Measurements from ENCODE around the gene ARIH2. TPM values are rescaled to one million over a fixed set of nuclear protein-coding genes. Genes with fewer than 3 reads are reported as not detected.

ARIH2 gene
- total RNA-seq, 4 donors from 2014 or later, result 92.2 to 143 (median 123) TPM

GRCh38 chr3:48928679-48929078, 10.0 kb downstream of the ARIH2 start:
- H3K36me3 ChIP-seq, result peaks cover 0 to 73% of the 10 kb centered on the region in 2 donors
- H3K27ac ChIP-seq, result no peak overlapping the region
- H3K27me3 ChIP-seq, result no peaks in the 10 kb centered on the region
- 60 to 89% methylated on average over 1 of the region's 1 CpG for WGBS, 2 donors (ENCODE audit: low coverage in 1 of 2)
- H3K4me3 ChIP-seq, result no peak overlapping the region
- H3K4me1 ChIP-seq, result peaks cover 0 to 71% (median 16%) of the 10 kb centered on the region in 3 donors
- no peak for ATAC-seq
- no peaks in the 10 kb centered on the region for H3K9me3 ChIP-seq
- TF ChIP-seq CTCF (IDR thresholded peaks at IDR 0.05) (no peak), POLR2AphosphoS5 (IDR thresholded peaks at IDR 0.05) (no peak), EP300 (IDR thresholded peaks at IDR 0.05) (no peak), POLR2A (IDR thresholded peaks at IDR 0.05) (no peak)

- whole genome bisulfite sequencing, 2 donors (ENCODE audit: low coverage in 1 of 2), result 0 to 63% methylated on average over 1 to 3 of the region's 3 CpGs
- H3K4me1 ChIP-seq, result peaks cover 0 to 73% (median 16%) of the 10 kb centered on the region in 3 donors
- no peak for TF ChIP-seq POLR2AphosphoS5 (IDR thresholded peaks at IDR 0.05)
- TF ChIP-seq CTCF (IDR thresholded peaks at IDR 0.05), result no peak
- no peak for TF ChIP-seq EP300 (IDR thresholded peaks at IDR 0.05)
- no peak for TF ChIP-seq POLR2A (IDR thresholded peaks at IDR 0.05)
- H3K27ac ChIP-seq, result no peak overlapping the region
- no peaks in the 10 kb centered on the region for H3K9me3 ChIP-seq
- ATAC-seq, result no peak
- H3K36me3 ChIP-seq, result peaks cover 0 to 71% of the 10 kb centered on the region in 2 donors
- no peaks in the 10 kb centered on the region for H3K27me3 ChIP-seq
- H3K4me3 ChIP-seq, result no peak overlapping the region
Observed at GRCh38 chr3:48929358-48930035, 10.9 kb downstream of the ARIH2 start.

GRCh38 chr3:48930590-48930989, 11.9 kb downstream of the ARIH2 start:
- H3K27ac ChIP-seq, result no peak overlapping the region
- ATAC-seq, result no peak
- H3K9me3 ChIP-seq, result no peaks in the 10 kb centered on the region
- peaks cover 0 to 68% of the 10 kb centered on the region in 2 donors for H3K36me3 ChIP-seq
- H3K4me1 ChIP-seq, result peaks cover 0 to 84% (median 16%) of the 10 kb centered on the region in 3 donors
- no peaks in the 10 kb centered on the region for H3K27me3 ChIP-seq
- H3K4me3 ChIP-seq, result no peak overlapping the region
- 76 to 83% methylated on average over 3 of the region's 3 CpGs for WGBS, 2 donors (ENCODE audit: low coverage in 1 of 2)
- TF ChIP-seq POLR2A (IDR thresholded peaks at IDR 0.05) (no peak), POLR2AphosphoS5 (IDR thresholded peaks at IDR 0.05) (no peak), CTCF (IDR thresholded peaks at IDR 0.05) (no peak), EP300 (IDR thresholded peaks at IDR 0.05) (no peak)

DNA sequence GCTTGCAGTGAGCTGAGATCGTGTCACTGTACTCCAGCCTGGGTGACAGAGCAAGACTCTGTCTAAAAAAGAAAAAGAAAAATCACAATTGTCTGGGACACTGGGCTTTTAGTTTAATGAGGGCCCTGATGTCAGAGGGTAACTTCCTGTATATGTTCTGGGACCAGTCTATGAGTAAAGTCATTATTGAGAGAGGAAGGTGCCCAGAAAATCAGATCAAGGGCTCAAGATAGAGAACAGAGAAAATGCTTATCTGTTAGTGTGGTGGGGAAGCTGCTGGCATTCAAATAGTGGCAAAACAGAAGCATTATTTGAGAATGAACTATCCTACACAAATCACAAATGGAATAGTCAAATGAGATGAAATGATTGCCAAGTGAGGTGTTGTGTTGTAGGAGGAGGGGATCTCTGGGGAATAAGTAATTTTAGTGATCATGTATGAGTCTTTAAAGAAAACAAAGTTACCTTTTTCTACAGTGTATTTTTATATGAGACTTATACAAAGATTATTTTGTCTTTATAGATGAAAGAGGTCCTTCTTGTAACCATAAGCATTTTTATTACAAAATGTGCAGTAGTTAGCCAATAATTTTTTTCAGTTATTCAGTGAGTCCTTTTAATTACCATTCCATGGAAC, 13.4 kb downstream of the ARIH2 start:
- peaks cover 0 to 73% (median 12%) of the 10 kb centered on the region in 3 donors for H3K4me1 ChIP-seq
- H3K27ac ChIP-seq, result no peak overlapping the region
- peaks cover 0 to 54% of the 10 kb centered on the region in 2 donors for H3K36me3 ChIP-seq
- no peak for TF ChIP-seq POLR2AphosphoS5 (IDR thresholded peaks at IDR 0.05)
- TF ChIP-seq CTCF (IDR thresholded peaks at IDR 0.05), result no peak
- TF ChIP-seq POLR2A (IDR thresholded peaks at IDR 0.05), result no peak
- no peak for TF ChIP-seq EP300 (IDR thresholded peaks at IDR 0.05)
- H3K4me3 ChIP-seq, result no peak overlapping the region
- WGBS, 2 donors (ENCODE audit: low coverage in 1 of 2), result 50% methylated on average over 1 of the region's 1 CpG; no CpG with 5 or more reads in 1 of the 2 donors
- H3K27me3 ChIP-seq, result no peaks in the 10 kb centered on the region
- no peaks in the 10 kb centered on the region for H3K9me3 ChIP-seq
- no peak for ATAC-seq
